ENCODE measurements around the gene TMCO5A. TPM values are rescaled to one million over a fixed set of nuclear protein-coding genes. Genes with fewer than 3 reads are reported as not detected.

Gene TMCO5A
- not detected in 2 replicates for total RNA-seq

DNA sequence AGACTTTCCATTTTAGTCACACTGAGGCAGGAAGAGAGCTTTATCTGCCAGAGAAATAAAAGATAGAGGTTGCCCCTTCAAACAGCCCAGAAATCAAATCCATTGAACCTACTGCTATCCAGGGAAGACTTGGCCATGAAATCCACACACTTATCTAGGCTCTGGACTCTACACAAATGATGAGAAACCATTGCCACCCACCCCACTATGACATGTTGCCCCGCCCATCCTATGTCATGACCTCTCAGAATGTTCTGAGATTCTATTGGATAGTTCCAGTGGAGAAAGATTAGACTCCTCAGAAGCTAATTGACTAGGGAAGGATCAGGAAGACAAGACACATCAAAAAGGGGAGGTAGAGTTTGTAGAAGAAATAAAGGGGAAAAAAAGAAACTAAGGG lies at the start of gene TMCO5A:
Gene TMCO5A (plus strand): TSS at position 301 of the 400 bp plus-strand sequence. CDS start 1,684 bp downstream, outside the sequence.
- TF ChIP-seq CTCF (IDR thresholded peaks at IDR 0.05; ENCODE audit: insufficient read depth, low read length, severe bottlenecking) = no peak
- no peak within 1 kb of the TSS for H3K4me3 ChIP-seq (ENCODE audit: low read depth, low read length)
- H3K36me3 ChIP-seq (ENCODE audit: control insufficient read depth, insufficient read depth, low read length) = no peaks in the 10 kb centered on the region
- H3K27me3 ChIP-seq (ENCODE audit: control insufficient read depth, insufficient read depth, low read length) = peaks cover 3% of the 10 kb centered on the region
- FAIRE-seq = no peak
- no peak for DNase-seq (ENCODE audit: low read depth)

DNA sequence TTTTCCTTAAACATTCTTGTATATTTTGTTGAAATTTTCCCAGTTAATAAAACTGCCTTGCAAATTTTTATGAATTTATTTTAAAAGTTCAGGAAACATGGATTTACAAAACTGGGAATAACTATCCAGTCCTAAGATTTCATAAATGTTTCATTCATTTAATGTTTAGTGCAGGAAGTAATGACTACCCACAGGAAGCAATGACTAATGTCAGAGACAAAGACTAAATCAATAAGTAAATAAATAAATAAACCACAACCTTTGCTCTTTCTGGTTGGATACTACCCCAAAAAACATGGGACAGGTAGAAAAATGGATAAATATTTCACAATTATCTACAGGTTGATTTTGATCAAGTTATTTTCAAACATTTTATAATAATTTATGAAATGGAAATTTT lies 48.8 kb upstream of the TMCO5A start:
- H3K27me3 ChIP-seq (ENCODE audit: control insufficient read depth, insufficient read depth, low read length) = peaks cover 8% of the 10 kb centered on the region
- DNase-seq (ENCODE audit: low read depth) (peak; percentile 64), FAIRE-seq (no peak)
- H3K4me3 ChIP-seq (ENCODE audit: low read depth, low read length) = no peak overlapping the region
- TF ChIP-seq CTCF (IDR thresholded peaks at IDR 0.05; ENCODE audit: insufficient read depth, low read length, severe bottlenecking) = no peak
- no peaks in the 10 kb centered on the region for H3K36me3 ChIP-seq (ENCODE audit: control insufficient read depth, insufficient read depth, low read length)

DNA sequence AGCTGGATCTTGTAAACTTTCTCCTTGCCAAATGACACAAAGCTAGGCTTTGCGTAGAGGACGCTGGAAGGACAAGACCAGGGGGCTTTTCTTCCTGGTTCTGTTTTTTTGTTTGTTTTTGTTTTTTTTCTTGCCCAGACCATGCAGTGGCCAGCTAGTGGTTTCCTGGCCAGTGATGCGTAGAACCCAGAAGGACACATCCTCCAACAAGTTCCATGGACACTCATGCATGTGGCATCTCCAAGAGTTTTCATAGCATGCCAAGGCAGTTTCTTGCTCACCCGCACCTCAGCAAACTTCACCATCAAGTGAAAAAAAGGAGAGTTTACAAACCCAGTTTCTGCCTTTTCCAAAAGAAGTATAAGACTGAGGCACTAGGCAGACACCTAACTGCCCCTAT lies 46.1 kb upstream of the TMCO5A start:
- H3K4me3 ChIP-seq (ENCODE audit: low read depth, low read length) = no peak overlapping the region

GRCh38 chr15:37891766-37892368 lies 42.6 kb upstream of the TMCO5A start:
- FAIRE-seq = no peak
- no peaks in the 10 kb centered on the region for H3K36me3 ChIP-seq (ENCODE audit: control insufficient read depth, insufficient read depth, low read length)
- H3K27me3 ChIP-seq (ENCODE audit: control insufficient read depth, insufficient read depth, low read length) = no peaks in the 10 kb centered on the region
- DNase-seq (ENCODE audit: low read depth) = peak; percentile 52
- no peak overlapping the region for H3K4me3 ChIP-seq (ENCODE audit: low read depth, low read length)
- peak; percentile 84 for TF ChIP-seq CTCF (IDR thresholded peaks at IDR 0.05; ENCODE audit: insufficient read depth, low read length, severe bottlenecking)

More for the DNA sequence above, 46.1 kb upstream of the TMCO5A start:
- FAIRE-seq = no peak
- peaks cover 3% of the 10 kb centered on the region for H3K27me3 ChIP-seq (ENCODE audit: control insufficient read depth, insufficient read depth, low read length)
- DNase-seq (ENCODE audit: low read depth) = no peak
- H3K36me3 ChIP-seq (ENCODE audit: control insufficient read depth, insufficient read depth, low read length) = no peaks in the 10 kb centered on the region
- no peak for TF ChIP-seq CTCF (IDR thresholded peaks at IDR 0.05; ENCODE audit: insufficient read depth, low read length, severe bottlenecking)

DNA sequence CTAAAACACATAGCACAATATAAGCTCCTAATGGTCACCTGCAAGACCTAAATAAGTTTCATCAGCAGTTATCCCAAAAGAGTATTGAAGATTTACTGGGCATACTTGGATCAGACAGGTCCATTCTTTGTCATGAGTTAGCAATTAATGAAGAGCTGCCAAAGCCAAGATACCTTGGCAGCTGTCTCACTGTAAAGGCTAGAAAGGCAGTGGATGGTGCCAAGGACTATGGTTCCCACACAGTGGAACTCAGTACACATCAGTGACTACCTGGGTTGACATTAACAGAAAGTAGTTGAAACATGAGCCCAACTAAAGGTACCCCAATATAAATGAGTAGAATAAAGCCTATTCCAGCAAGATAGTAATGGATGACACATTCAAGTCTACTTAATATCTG lies 41.1 kb upstream of the TMCO5A start:
- Histone ChIP-seq H3K27me3 (ENCODE audit: control insufficient read depth, insufficient read depth, low read length) (no peaks in the 10 kb centered on the region), H3K36me3 (ENCODE audit: control insufficient read depth, insufficient read depth, low read length) (no peaks in the 10 kb centered on the region), H3K4me3 (ENCODE audit: low read depth, low read length) (no peak overlapping the region)
- FAIRE-seq (no peak), DNase-seq (ENCODE audit: low read depth) (no peak)
- no peak for TF ChIP-seq CTCF (IDR thresholded peaks at IDR 0.05; ENCODE audit: insufficient read depth, low read length, severe bottlenecking)

DNA sequence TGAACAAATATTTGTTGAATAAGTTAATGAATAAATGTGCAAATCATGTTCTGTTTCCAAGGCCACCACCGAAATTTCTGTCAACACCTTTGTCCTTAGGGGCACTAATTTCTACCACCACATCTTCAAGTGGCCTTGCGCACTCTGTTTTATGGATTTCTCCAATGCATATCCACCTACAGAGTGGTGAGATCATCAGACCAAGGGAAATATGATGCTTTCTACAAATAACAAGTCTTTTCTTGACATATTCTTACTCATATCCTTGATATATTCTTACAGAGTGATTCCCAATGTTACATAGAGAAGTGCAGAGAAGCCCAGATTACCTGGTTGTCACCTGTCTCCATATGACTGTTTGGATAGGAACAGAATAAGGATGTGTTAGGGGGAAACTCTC lies 36.1 kb upstream of the TMCO5A start:
- no peak for TF ChIP-seq CTCF (IDR thresholded peaks at IDR 0.05; ENCODE audit: insufficient read depth, low read length, severe bottlenecking)
- no peaks in the 10 kb centered on the region for H3K27me3 ChIP-seq (ENCODE audit: control insufficient read depth, insufficient read depth, low read length)
- FAIRE-seq (no peak), DNase-seq (ENCODE audit: low read depth) (peak; percentile 93)
- H3K36me3 ChIP-seq (ENCODE audit: control insufficient read depth, insufficient read depth, low read length) = no peaks in the 10 kb centered on the region
- no peak overlapping the region for H3K4me3 ChIP-seq (ENCODE audit: low read depth, low read length)

All from bronchial epithelial cell (primary cell).